Keratinocyte (primary cell): ENCODE measurements around the gene ERC2. TPM values are rescaled to one million over a fixed set of nuclear protein-coding genes. Genes with fewer than 3 reads are reported as not detected.

ENCODE experiments used
- DNase-seq: peaks from one replicate; pipeline ENCODE4 v3.0.0-alpha.2; 2011; ENCODE audit warnings: low read depth, missing footprints, low spot score
- FAIRE-seq: peaks from 2 replicates; lab custom pipeline; 2011; peaks lifted over from hg19 to GRCh38; lab: Jason Lieb, UNC
- H2AFZ ChIP-seq: 2 replicates; pipeline ENCODE4 v1.6.0; 2012; ENCODE audit warnings: low read length, control low read depth, inconsistent platforms; ENCODE audit not compliant: control insufficient read depth
- H3K27ac ChIP-seq: 2 replicates; pipeline ENCODE4 v1.5.1; 2011; ENCODE audit warnings: low read length; ENCODE audit not compliant: control insufficient read depth, insufficient read depth
- H3K27me3 ChIP-seq: 3 replicates; pipeline ENCODE4 v1.6.0; 2011; ENCODE audit warnings: low read length; ENCODE audit not compliant: control insufficient read depth, insufficient read depth; ENCODE audit errors: extremely low read depth
- H3K36me3 ChIP-seq, 2 experiments: 2 replicates in 1 of 2; 3 replicates in 1 of 2; pipeline ENCODE4 v1.5.1; 2011; ENCODE audit warnings: low read length in 2 of 2, mild to moderate bottlenecking in 1 of 2; ENCODE audit not compliant: control insufficient read depth in 2 of 2, insufficient read depth in 2 of 2; ENCODE audit errors: extremely low read depth in 1 of 2
- H3K4me1 ChIP-seq: 3 replicates; pipeline ENCODE4 v1.5.1; 2011; ENCODE audit warnings: low read length; ENCODE audit not compliant: control insufficient read depth, insufficient read depth; ENCODE audit errors: extremely low read depth
- H3K4me2 ChIP-seq: 3 replicates; pipeline ENCODE4 v1.6.0; 2011; ENCODE audit warnings: low read depth, low read length; ENCODE audit not compliant: control insufficient read depth, insufficient read depth; ENCODE audit errors: extremely low read depth
- H3K4me3 ChIP-seq, 3 experiments: fragments of 200-600 bp in 1 of 3; sonication (generic) in 1 of 3; 2 replicates in 2 of 3; 3 replicates in 1 of 3; pipeline ENCODE4 v1.5.1; 2011 to 2016; ENCODE audit warnings: low read length in 3 of 3, mild to moderate bottlenecking in 3 of 3, control low read depth in 2 of 3, inconsistent platforms in 1 of 3, low read depth in 1 of 3, mixed read lengths in 1 of 3, mixed run types in 1 of 3, moderate library complexity in 1 of 3; ENCODE audit not compliant: control insufficient read depth in 2 of 3, insufficient read depth in 2 of 3; ENCODE audit errors: extremely low read depth in 1 of 3
- H3K79me2 ChIP-seq: 2 replicates; pipeline ENCODE4 v1.6.0; 2012; ENCODE audit warnings: low read length; ENCODE audit not compliant: control insufficient read depth, insufficient read depth
- H3K9ac ChIP-seq: 3 replicates; pipeline ENCODE4 v1.6.0; 2011; ENCODE audit warnings: low read length; ENCODE audit not compliant: control insufficient read depth, insufficient read depth; ENCODE audit errors: extremely low read depth
- H3K9me1 ChIP-seq: 3 replicates; pipeline ENCODE4 v1.6.0; 2011; ENCODE audit warnings: low read length; ENCODE audit not compliant: control insufficient read depth, insufficient read depth; ENCODE audit errors: extremely low read depth
- H3K9me3 ChIP-seq: 2 replicates; pipeline ENCODE4 v1.5.1; 2012; ENCODE audit warnings: low read depth, low read length; ENCODE audit not compliant: control insufficient read depth
- H4K20me1 ChIP-seq: 3 replicates; pipeline ENCODE4 v1.6.0; 2011; ENCODE audit warnings: low read length; ENCODE audit not compliant: control insufficient read depth, insufficient read depth; ENCODE audit errors: extremely low read depth
- CTCF ChIP-seq, 3 experiments: IDR thresholded peaks in 1 of 3; conservative IDR thresholded peaks in 1 of 3; optimal IDR thresholded peaks in 1 of 3; 2 replicates in 2 of 3; 3 replicates in 1 of 3; pipeline versions ENCODE3 to v1.5.1; 2011; ENCODE audit warnings: low read length in 3 of 3, mild to moderate bottlenecking in 3 of 3, moderate library complexity in 2 of 3, control low read depth in 1 of 3, inconsistent platforms in 1 of 3; ENCODE audit not compliant: insufficient read depth in 2 of 3; ENCODE audit errors: extremely low read depth in 1 of 3
- EZH2 ChIP-seq: IDR thresholded peaks from one replicate; pipeline ENCODE4 v1.6.1; 2012; ENCODE audit warnings: inconsistent platforms, mild to moderate bottlenecking, low read length, moderate library complexity
- dilution Hi-C: fragments of 300-500 bp; cut with MboI; formaldehyde crosslinking; loops from one replicate; pipeline ENCODE4 v1.7.0; 2020; ENCODE audit warnings: low sequenced_read_pairs; ENCODE audit not compliant: extremely low pct_ligation_motif_present
- polyA plus RNA-seq, 5 experiments: library from polyadenylated mRNA; depleted of rRNA in 3 of 5; stranded (reverse) in 3 of 5; stranded (forward) in 1 of 5; unstranded in 1 of 5; fragments of >200 nt; gene quantifications; 1 replicate in 1 of 5; 2 replicates in 3 of 5; 3 replicates in 1 of 5; pipeline versions ENCODE4 v1.2.1 to v1.2.3, GENCODE V29; 2011 to 2012; ENCODE audit warnings: missing spikeins in 2 of 5, low read depth in 1 of 5, low replicate concordance in 1 of 5

Gene ERC2
- polyA plus RNA-seq, 1 donor (not counting 4 experiments of a cell fraction or from before 2014, with no cell fraction given) = 0.08 TPM

DNA sequence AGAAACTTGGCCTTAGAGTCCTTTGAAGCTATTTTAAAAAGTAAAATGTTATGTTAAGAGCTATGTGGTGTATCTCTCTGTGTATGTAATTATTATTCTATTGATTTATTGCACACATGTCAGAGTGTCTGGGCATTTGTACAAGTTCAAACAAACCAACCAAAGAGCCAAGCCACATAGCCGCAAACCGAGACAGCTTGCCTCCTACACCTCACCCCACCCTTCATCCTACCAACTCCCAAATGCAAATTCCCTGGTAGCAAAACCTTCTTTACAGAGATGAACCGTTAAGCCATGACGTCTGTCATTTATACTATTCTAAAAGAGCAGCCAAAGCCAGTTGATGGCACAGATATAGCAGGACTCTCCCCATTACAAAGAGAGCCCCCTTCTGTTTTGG is 332.3 kb downstream of the ERC2 start:
- peaks cover 22% of the 10 kb centered on the region for H3K4me1 ChIP-seq
- dilution Hi-C loops = no loop called here
- TF ChIP-seq EZH2 (no peak), CTCF (optimal IDR thresholded peaks at IDR 0.05 in 1 of 3, IDR thresholded peaks at IDR 0.05 in 1 of 3, conservative IDR thresholded peaks at IDR 0.05 in 1 of 3; ENCODE audit: extremely low read depth in 1 of 3, insufficient read depth in 2 of 3, low read length in 3 of 3) (no peak)
- no peak overlapping the region for H3K27ac ChIP-seq
- no peaks in the 10 kb centered on the region for H3K36me3 ChIP-seq
- FAIRE-seq (no peak), DNase-seq (no peak)
- H3K4me3 ChIP-seq = no peak overlapping the region
- H3K9me3 ChIP-seq = no peaks in the 10 kb centered on the region
- no peak overlapping the region for H3K9ac ChIP-seq
- H3K79me2 ChIP-seq = no peaks in the 10 kb centered on the region
- H3K9me1 ChIP-seq = no peaks in the 10 kb centered on the region
- no peaks in the 10 kb centered on the region for H3K27me3 ChIP-seq
- no peak overlapping the region for H2AFZ ChIP-seq
- no peaks in the 10 kb centered on the region for H4K20me1 ChIP-seq
- no peak overlapping the region for H3K4me2 ChIP-seq

DNA sequence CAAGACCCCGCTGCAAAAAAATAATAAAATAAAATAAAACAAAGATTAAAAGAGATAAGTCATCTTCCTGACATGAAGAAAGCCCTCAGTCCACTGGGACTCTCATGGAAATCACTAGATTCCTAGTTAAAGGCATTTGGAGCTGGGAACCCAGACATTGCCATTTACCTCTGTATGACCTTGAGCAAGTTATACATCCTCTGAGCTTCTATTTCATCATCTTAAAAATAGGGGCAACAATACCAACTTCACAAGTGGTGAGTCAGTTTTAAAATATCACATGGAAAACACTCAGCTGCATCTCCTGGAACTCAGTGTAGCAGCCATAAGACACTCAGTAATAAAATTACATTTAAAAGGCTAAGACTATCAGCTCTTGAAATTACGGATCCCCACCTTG is 334.8 kb downstream of the ERC2 start:
- Histone ChIP-seq H3K79me2 (no peaks in the 10 kb centered on the region), H3K4me2 (no peak overlapping the region), H3K27ac (no peak overlapping the region), H3K4me3 (no peak overlapping the region), H4K20me1 (no peaks in the 10 kb centered on the region), H3K4me1 (peaks cover 22% of the 10 kb centered on the region), H2AFZ (no peak overlapping the region), H3K27me3 (no peaks in the 10 kb centered on the region), H3K9me3 (no peaks in the 10 kb centered on the region), H3K9ac (no peak overlapping the region), H3K9me1 (no peaks in the 10 kb centered on the region), H3K36me3 (no peaks in the 10 kb centered on the region)
- no peak for TF ChIP-seq EZH2
- no peak for TF ChIP-seq CTCF (optimal IDR thresholded peaks at IDR 0.05 in 1 of 3, IDR thresholded peaks at IDR 0.05 in 1 of 3, conservative IDR thresholded peaks at IDR 0.05 in 1 of 3; ENCODE audit: extremely low read depth in 1 of 3, insufficient read depth in 2 of 3, low read length in 3 of 3)
- DNase-seq (no peak), FAIRE-seq (peak; percentile 29)
- dilution Hi-C loops = no loop called here
